Measurements from ENCODE around the gene EIF4A2. TPM values are rescaled to one million over a fixed set of nuclear protein-coding genes. Genes with fewer than 3 reads are reported as not detected.
A peak's percentile ranks its signal among the peaks of the same experiment; 100 is the strongest.

The EIF4A2 gene
- total RNA-seq, 4 donors from 2014 or later: 172 to 363 (median 205) TPM

- H3K4me1 ChIP-seq: peaks cover 7 to 36% (median 17%) of the 10 kb centered on the region in 3 donors
- TF ChIP-seq POLR2A (IDR thresholded peaks at IDR 0.05) (no peak), CTCF (IDR thresholded peaks at IDR 0.05) (no peak)
- WGBS, 2 donors: 45% methylated on average over 4 of the region's 18 CpGs; no CpG with 5 or more reads in 1 of the 2 donors
- H3K27ac ChIP-seq: no peak overlapping the region
- no peak overlapping the region for H3K4me3 ChIP-seq
- H3K36me3 ChIP-seq: no peaks in the 10 kb centered on the region
- H3K9me3 ChIP-seq: no peaks in the 10 kb centered on the region
- intact Hi-C loops (cut with DNase I): no loop called here
- DNase-seq: no peak
- peaks cover 4 to 66% (median 26%) of the 10 kb centered on the region in 4 donors for H3K27me3 ChIP-seq
These were observed 41.2 kb downstream of the EIF4A2 start for GRCh38 chr3:186824430-186825139.

- WGBS, 2 donors: 9% methylated on average over 7 of the region's 23 CpGs; no CpG with 5 or more reads in 1 of the 2 donors
- H3K27me3 ChIP-seq: peaks cover 4 to 73% (median 30%) of the 10 kb centered on the region in 4 donors
- peaks cover 7 to 36% (median 17%) of the 10 kb centered on the region in 3 donors for H3K4me1 ChIP-seq
- TF ChIP-seq POLR2A (IDR thresholded peaks at IDR 0.05) (no peak), CTCF (IDR thresholded peaks at IDR 0.05) (no peak)
- H3K36me3 ChIP-seq: no peaks in the 10 kb centered on the region
- intact Hi-C loops (cut with DNase I): no loop called here
- peak overlapping the region in 1 of 4 donors; percentile 28 for H3K4me3 ChIP-seq
- H3K9me3 ChIP-seq: no peaks in the 10 kb centered on the region
- H3K27ac ChIP-seq: no peak overlapping the region
- no peak for DNase-seq
These were observed 42.0 kb downstream of the EIF4A2 start for GRCh38 chr3:186825294-186825821.

- peaks cover 4 to 79% (median 30%) of the 10 kb centered on the region in 4 donors for H3K27me3 ChIP-seq
- TF ChIP-seq POLR2A (IDR thresholded peaks at IDR 0.05) (no peak), CTCF (IDR thresholded peaks at IDR 0.05) (no peak)
- no peak for DNase-seq
- 34 to 44% methylated on average over 8 to 10 of the region's 11 CpGs for WGBS, 2 donors
- H3K4me3 ChIP-seq: no peak overlapping the region
- peaks cover 7 to 36% (median 17%) of the 10 kb centered on the region in 3 donors for H3K4me1 ChIP-seq
- intact Hi-C loops (cut with DNase I): no loop called here
- no peaks in the 10 kb centered on the region for H3K36me3 ChIP-seq
- no peaks in the 10 kb centered on the region for H3K9me3 ChIP-seq
- H3K27ac ChIP-seq: no peak overlapping the region
These were observed 42.6 kb downstream of the EIF4A2 start for GRCh38 chr3:186825872-186826409.

- Histone ChIP-seq H3K4me3 (peak overlapping the region; percentile 54 to 81 (median 67)), H3K27me3 (peaks cover 4 to 85% (median 30%) of the 10 kb centered on the region in 4 donors)
- WGBS, 2 donors: 13 to 24% methylated on average over 6 to 8 of the region's 14 CpGs
These were observed 43.1 kb downstream of the EIF4A2 start for GRCh38 chr3:186826410-186826975.

More at GRCh38 chr3:186826410-186826975, 43.1 kb downstream of the EIF4A2 start:
- Histone ChIP-seq H3K9me3 (no peaks in the 10 kb centered on the region), H3K27ac (peak overlapping the region in 2 of 4 donors; percentile 55 to 71), H3K36me3 (no peaks in the 10 kb centered on the region), H3K4me1 (peaks cover 7 to 36% (median 17%) of the 10 kb centered on the region in 3 donors)
- TF ChIP-seq POLR2A (IDR thresholded peaks at IDR 0.05): no peak
- no peak for TF ChIP-seq CTCF (IDR thresholded peaks at IDR 0.05)
- intact Hi-C loops (cut with DNase I): no loop called here
- DNase-seq: no peak

All from esophagus squamous epithelium (tissue), 5 donors.